Hepatocyte (in vitro differentiated cells): Measurements from ENCODE around the gene ZNF224.

ENCODE experiments used
- CTCF ChIP-seq: fragments of 200-600 bp; sonication (generic); IDR thresholded peaks from 2 replicates; pipeline ENCODE4 v1.5.1; 2016; ENCODE audit warnings: antibody characterized with exemption, mild to moderate bottlenecking; ENCODE audit not compliant: poor library complexity
- EZH2 ChIP-seq: fragments of 200-600 bp; sonication (generic); IDR thresholded peaks from 2 replicates; pipeline ENCODE4 v1.6.1; 2016; ENCODE audit warnings: antibody characterized with exemption, mild to moderate bottlenecking, borderline replicate concordance
- EZH2phosphoT487 ChIP-seq: fragments of 200-600 bp; sonication (generic); IDR thresholded peaks from one replicate; pipeline ENCODE4 v1.6.1; 2018; ENCODE audit warnings: antibody characterized with exemption, mild to moderate bottlenecking, low read depth, moderate library complexity; ENCODE audit not compliant: unreplicated experiment, severe bottlenecking

GRCh38 chr19:44142059-44142433, 47.9 kb downstream of the ZNF224 start:
- TF ChIP-seq CTCF (no peak), EZH2 (no peak), EZH2phosphoT487 (no peak)
